AG10803 (cell line): ENCODE results near the gene PCTP.

Source experiments
- DNase-seq: peaks from one replicate; pipeline ENCODE4 v3.0.0; 2010; ENCODE audit warnings: low read depth
- H3K4me3 ChIP-seq: 2 replicates; pipeline ENCODE4 v1.5.1; 2011; ENCODE audit warnings: mild to moderate bottlenecking, low read length, control low read depth
- TF ChIP-seq, protein P1 (sequence below): conservative IDR thresholded peaks from 2 replicates; pipeline ENCODE4 v1.5.1; 2011; ENCODE audit warnings: mild to moderate bottlenecking, low read length, control low read depth, inconsistent platforms

Gene PCTP

DNA sequence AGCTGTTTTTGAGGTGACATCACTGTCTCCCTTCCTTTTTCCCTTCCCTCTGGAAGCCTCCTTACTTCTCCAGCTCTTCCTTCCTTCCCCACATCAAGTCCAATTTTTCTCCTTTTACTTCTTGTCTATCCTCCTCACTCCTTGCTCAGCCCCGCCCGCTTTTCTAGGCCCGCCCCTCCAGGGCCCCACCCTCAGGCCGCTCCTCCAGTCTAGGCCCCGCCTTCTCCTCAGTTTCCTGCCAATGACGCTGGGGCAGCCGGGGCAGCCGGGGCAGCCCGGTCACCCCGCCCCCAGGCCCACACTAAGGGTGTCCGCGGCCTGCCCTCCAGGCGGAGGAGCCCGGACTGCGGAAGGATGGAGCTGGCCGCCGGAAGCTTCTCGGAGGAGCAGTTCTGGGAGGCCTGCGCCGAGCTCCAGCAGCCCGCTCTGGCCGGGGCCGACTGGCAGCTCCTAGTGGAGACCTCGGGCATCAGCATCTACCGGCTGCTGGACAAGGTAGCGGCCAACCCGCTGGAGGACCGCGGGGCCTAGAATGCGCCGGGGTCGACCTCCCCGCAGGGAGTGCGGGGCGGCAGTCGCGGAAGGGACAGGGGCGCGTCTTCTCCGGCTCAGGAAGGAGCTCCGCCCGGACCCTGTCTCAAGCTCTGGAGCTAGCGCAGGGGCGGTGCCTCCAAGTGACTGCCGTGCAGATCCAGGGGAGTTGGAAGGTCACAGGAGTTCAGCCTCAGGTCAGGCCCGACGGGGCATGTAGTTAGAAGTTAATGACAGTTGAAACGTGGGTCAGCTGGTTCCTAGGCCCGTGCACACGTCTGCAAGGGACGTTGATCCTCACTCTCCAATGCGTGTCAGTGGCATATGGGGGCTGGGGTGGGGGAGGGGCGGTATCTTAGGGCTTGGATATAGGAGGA, at the start of gene PCTP:
PCTP (plus strand) TSS at position 302 of the 908 bp plus-strand sequence; CDS start at position 355, 53 bp downstream.
- peak; percentile 94 for DNase-seq
- TF ChIP-seq, protein P1, sequence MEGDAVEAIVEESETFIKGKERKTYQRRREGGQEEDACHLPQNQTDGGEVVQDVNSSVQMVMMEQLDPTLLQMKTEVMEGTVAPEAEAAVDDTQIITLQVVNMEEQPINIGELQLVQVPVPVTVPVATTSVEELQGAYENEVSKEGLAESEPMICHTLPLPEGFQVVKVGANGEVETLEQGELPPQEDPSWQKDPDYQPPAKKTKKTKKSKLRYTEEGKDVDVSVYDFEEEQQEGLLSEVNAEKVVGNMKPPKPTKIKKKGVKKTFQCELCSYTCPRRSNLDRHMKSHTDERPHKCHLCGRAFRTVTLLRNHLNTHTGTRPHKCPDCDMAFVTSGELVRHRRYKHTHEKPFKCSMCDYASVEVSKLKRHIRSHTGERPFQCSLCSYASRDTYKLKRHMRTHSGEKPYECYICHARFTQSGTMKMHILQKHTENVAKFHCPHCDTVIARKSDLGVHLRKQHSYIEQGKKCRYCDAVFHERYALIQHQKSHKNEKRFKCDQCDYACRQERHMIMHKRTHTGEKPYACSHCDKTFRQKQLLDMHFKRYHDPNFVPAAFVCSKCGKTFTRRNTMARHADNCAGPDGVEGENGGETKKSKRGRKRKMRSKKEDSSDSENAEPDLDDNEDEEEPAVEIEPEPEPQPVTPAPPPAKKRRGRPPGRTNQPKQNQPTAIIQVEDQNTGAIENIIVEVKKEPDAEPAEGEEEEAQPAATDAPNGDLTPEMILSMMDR, result peak; percentile 43; the same call in 1 of the 2 replicates
- peak within 1 kb of the TSS; percentile 84 for H3K4me3 ChIP-seq

DNA sequence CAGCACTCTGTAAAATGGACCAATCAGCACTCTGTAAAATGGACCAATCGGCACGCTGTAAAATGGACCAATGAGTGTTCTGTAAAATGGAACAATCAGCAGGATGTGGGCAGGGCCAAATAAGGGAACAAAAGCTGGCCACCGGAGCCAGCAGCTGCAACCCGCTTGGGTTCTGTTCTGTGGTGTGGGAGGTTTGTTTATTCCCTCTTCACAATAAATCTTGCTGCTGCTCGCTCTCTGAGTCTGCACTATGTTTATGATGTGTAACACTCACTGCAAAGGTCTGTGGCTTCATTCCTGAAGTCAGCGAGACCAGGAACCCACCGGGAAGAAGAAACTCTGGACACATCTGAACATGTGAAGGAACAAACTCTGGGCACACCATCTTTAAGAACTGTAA, 48.7 kb upstream of the PCTP start:
- TF ChIP-seq, protein P1, result no peak
- no peak for DNase-seq
- H3K4me3 ChIP-seq, result no peak overlapping the region

DNA sequence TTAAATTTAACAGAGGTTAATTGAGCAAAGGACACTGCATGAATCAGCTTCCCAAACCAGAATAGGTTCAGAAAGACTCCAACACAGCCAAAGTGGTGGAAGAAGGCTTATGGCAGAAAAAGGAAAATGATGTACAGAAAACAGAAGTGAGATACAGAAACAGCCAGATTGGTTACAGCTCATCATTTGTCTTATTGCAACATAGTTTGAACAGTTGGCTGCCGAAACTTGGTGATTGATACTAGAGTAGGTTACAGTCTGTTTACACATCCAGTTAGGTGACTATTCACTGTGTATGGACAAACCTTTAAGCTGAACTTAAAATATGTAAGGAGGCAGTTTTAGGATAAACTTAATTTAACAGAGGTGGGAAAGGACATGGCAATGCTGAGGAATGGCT, 46.5 kb upstream of the PCTP start:
- DNase-seq, result no peak
- TF ChIP-seq, protein P1, result no peak
- no peak overlapping the region for H3K4me3 ChIP-seq

DNA sequence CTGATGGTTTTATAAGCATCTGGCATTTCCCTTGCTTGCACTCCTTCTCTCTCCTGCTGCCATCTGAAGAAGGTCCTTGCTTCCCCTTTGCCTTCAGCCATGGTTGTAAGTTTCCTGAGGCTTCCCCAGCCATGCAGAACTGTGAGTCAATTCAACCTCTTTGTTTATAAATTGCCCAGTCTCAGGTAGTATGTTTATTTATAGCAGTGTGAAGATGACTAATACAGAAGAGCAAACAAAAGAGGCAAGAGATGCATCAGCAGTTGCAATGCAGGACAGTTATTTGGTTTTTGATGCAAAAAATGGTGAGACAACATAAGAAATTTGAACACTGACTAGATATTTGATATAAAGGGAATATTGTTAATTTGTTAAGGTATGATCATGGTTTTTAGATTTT, 45.0 kb upstream of the PCTP start:
- TF ChIP-seq, protein P1, result no peak
- no peak for DNase-seq
- H3K4me3 ChIP-seq, result no peak overlapping the region

DNA sequence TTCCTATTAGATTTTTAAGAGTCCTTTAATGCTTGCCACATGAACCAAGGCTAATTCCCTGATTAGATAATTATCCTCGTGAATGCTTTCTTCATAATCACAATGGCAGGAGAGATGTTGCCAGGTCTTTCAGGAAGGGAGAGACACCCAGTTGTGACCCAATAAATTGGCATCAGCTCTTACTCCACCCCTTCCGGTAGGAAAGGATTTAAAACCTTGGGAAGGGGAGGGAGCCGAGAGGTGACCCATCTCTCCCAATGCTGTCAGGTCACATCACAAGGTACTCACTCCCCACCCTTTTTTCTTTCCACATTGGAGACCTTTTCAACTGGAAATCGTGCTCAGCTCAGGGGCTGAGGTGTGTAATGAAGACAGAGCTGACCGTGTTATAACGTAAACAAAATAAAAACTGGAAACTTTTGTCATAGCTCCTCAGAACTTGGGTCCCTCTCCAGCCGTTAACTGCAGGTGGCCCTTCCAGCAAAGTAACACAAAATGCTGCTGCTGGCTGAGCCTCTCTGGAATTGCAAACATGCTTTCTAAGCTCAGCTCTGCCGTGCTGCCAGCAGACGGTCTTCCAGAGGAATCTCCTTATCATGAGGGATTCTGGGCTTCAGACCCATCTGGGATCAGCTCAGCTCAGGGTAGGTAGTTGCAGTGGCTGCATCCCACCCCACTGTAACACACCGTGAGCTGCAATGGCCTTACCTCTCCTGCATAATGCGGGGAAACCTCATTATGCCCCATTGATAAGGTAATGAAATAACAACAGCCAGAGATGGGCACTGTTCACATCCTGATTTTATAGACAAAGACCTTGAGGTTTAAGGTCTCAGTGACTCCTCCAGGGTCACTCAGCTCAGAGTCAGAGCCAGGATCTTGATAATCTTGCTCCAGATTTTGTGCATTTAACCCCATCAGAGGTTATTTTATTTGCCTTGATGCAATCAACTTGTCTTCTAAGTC, 43.8 kb upstream of the PCTP start:
- DNase-seq, result no peak
- TF ChIP-seq, protein P1, result no peak
- H3K4me3 ChIP-seq, result no peak overlapping the region

DNA sequence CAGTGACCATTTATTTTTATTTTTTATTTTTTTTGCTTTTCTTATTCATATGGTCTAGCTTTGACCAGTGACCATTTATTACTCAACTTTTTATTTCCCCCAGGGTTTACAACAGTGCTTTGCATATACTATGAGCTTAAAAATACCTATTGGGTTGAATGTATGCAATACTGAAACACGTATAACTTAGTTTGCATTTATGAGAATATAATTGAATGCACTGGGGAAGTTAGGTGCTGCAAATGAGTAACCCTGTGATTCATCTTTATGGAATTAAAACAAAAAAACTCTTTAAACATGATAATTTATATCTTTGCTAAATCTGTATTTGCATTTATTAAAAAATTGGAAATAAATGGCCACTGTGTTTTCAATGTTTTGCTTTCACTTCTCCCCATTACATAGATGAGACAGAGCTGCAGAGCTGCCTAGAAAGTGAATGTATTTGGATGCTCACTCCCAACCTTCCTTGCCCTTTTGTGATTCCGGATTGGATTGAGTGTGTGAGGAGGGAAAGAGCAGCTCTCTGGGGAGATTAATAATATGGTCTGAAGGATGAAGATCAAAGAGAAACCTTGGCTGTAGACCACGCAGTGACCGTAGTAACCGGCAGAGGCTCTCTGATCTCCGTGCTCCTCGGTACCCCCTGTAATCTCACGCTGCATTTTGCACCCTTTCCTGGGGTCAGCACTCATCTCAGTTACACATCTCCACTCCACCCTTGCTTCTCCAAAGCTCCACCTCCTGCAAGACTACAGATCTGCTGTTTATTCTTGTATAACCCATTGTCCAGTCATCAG, 42.5 kb upstream of the PCTP start:
- DNase-seq, result no peak
- TF ChIP-seq, protein P1, result no peak
- no peak overlapping the region for H3K4me3 ChIP-seq
